WERI-Rb-1 (cell line): ENCODE results near the gene ADH6.

Source experiments
- DNase-seq: peaks from one replicate; pipeline ENCODE4 v3.0.0-alpha.2; 2020
- H3K27ac ChIP-seq: fragments of 250-450 bp; sonication (Bioruptor Pico); 2 replicates; pipeline ENCODE4 v1.5.1; 2020; ENCODE audit warnings: mild to moderate bottlenecking, moderate library complexity
- H3K27me3 ChIP-seq: fragments of 250-450 bp; sonication (Bioruptor Pico); 2 replicates; pipeline ENCODE4 v1.5.1; 2021; ENCODE audit warnings: mild to moderate bottlenecking, low read depth, moderate library complexity; ENCODE audit not compliant: insufficient read depth, severe bottlenecking
- H3K36me3 ChIP-seq: fragments of 250-450 bp; sonication (Bioruptor Pico); 2 replicates; pipeline ENCODE4 v1.5.1; 2020; ENCODE audit warnings: mild to moderate bottlenecking, moderate library complexity
- H3K4me3 ChIP-seq: 2 replicates; pipeline ENCODE4 v1.5.1; 2011; ENCODE audit warnings: low read depth, mild to moderate bottlenecking, control low read depth, low read length
- H3K9me3 ChIP-seq: fragments of 250-450 bp; sonication (Bioruptor Pico); 2 replicates; pipeline ENCODE4 v1.5.1; 2021; ENCODE audit warnings: mild to moderate bottlenecking, moderate library complexity; ENCODE audit not compliant: severe bottlenecking
- TF ChIP-seq, protein P1 (sequence below): IDR thresholded peaks from 2 replicates; pipeline ENCODE4 v1.5.1; 2011; ENCODE audit warnings: low read depth, mild to moderate bottlenecking, control low read depth, inconsistent platforms, low read length

Gene ADH6

DNA sequence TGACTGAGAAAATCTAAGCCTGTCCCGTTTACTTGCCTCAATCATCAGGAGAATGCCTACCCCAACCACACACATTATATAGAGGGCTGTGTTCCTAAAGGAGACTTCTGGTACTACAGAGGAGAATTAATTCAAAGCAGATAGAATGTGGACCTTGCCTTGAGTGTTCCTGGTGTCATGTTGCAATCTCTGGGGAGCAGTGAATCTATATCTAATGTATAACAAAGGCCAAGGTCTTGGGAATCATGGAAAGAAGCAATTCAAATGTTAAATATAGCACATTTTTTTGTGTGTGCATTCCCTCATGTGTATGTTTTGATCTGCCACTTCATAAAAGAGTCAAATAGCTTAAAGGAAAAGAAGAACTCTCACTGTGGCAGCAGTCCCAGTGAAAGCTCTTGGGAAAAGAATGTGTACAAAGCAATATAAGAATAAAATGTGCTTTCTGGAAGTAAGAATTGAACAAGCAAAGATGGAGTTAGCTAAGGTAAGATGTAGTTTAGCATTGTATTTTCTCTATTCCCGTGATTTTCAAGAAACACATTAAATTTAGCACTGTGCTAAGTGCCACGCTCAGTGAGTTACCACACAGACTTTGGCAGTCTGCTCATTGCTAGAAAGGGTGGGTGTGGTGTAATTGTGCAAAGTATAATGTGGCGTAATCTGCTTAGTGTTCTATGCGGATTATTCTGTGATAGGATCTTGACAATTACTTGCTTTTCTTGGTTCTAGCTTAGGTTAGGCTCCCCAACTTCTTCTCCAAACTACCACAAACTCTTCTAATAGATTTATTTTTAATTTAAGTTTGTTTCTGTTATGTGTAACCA lies 13.7 kb downstream of the ADH6 start:
- Histone ChIP-seq H3K36me3 (no peaks in the 10 kb centered on the region), H3K4me3 (no peak overlapping the region), H3K27me3 (no peaks in the 10 kb centered on the region), H3K9me3 (no peaks in the 10 kb centered on the region), H3K27ac (no peak overlapping the region)
- DNase-seq = peak; percentile 25
- TF ChIP-seq, protein P1, sequence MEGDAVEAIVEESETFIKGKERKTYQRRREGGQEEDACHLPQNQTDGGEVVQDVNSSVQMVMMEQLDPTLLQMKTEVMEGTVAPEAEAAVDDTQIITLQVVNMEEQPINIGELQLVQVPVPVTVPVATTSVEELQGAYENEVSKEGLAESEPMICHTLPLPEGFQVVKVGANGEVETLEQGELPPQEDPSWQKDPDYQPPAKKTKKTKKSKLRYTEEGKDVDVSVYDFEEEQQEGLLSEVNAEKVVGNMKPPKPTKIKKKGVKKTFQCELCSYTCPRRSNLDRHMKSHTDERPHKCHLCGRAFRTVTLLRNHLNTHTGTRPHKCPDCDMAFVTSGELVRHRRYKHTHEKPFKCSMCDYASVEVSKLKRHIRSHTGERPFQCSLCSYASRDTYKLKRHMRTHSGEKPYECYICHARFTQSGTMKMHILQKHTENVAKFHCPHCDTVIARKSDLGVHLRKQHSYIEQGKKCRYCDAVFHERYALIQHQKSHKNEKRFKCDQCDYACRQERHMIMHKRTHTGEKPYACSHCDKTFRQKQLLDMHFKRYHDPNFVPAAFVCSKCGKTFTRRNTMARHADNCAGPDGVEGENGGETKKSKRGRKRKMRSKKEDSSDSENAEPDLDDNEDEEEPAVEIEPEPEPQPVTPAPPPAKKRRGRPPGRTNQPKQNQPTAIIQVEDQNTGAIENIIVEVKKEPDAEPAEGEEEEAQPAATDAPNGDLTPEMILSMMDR = no peak

- H3K27ac ChIP-seq = no peak overlapping the region
Observed at GRCh38 chr4:99202536-99202935, 16.5 kb downstream of the ADH6 start.

DNA sequence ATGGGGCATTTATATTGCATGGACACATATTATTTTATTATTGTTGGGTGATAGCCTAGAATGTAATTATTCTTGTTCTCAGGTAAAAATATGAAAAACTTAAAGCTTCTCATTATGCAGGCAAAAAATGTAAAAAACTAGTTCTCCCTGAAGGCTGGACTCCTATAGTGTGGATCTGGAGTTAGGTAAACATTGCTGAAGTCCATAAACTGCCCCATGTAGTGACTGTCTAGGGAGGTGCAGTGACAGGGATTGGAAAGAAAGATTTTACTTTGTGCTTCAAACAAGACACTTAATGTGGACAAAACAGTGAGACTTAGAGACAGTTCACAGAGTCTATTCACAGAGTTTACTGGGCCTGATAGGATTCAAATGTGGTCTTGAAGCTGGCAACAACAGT lies 17.0 kb downstream of the ADH6 start:
- Histone ChIP-seq H3K36me3 (no peaks in the 10 kb centered on the region), H3K9me3 (no peaks in the 10 kb centered on the region), H3K27me3 (no peaks in the 10 kb centered on the region), H3K4me3 (no peak overlapping the region), H3K27ac (no peak overlapping the region)
- TF ChIP-seq, protein P1 = no peak
- DNase-seq = no peak

More at GRCh38 chr4:99202536-99202935, 16.5 kb downstream of the ADH6 start:
- H3K4me3 ChIP-seq = no peak overlapping the region
- H3K27me3 ChIP-seq = no peaks in the 10 kb centered on the region
- no peak for DNase-seq
- no peaks in the 10 kb centered on the region for H3K9me3 ChIP-seq
- TF ChIP-seq, protein P1 = no peak
- no peaks in the 10 kb centered on the region for H3K36me3 ChIP-seq

DNA sequence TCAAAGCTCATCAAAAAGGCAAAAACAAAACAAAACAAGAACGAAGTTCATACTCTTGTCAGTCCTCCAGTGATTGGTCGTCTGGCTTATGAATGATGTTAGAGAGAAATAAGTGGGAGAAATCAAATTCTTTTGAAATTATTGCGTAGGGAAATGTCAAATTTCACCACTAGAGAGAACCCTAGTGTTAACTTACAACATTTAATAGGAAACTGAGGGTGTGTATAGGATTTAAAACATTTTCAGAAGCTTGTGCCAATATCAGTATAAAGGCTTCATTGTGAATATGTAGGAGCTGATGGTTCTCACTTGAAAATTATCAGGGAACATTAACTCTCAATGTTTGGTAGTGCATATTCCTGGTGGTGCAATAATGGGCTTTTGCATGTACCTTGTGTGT lies 17.4 kb downstream of the ADH6 start:
- H3K27ac ChIP-seq = no peak overlapping the region
- DNase-seq = no peak
- TF ChIP-seq, protein P1 = no peak

DNA sequence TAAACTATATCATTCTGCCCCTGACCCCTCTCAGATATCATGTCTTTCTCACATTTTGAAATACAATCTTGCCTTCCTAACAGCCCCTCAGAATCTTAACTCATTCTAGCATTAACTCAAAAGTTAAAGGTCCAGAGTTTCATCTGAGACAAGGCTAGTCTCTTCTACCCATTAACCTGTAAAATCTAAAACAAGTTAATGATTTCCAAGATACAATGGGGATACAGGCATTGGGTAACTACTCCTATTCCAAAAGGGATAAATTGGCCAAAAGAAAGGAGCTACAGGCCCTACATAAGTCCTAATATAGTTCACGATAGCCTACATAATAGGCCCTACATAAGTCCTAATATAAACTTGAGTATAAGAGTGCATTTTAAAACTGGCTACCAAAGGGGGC lies 18.9 kb downstream of the ADH6 start:
- TF ChIP-seq, protein P1 = no peak
- H3K27ac ChIP-seq = no peak overlapping the region
- DNase-seq = no peak

More for the DNA sequence above, 17.4 kb downstream of the ADH6 start:
- Histone ChIP-seq H3K27me3 (no peaks in the 10 kb centered on the region), H3K9me3 (no peaks in the 10 kb centered on the region), H3K4me3 (no peak overlapping the region), H3K36me3 (no peaks in the 10 kb centered on the region)

More for the DNA sequence above, 18.9 kb downstream of the ADH6 start:
- no peaks in the 10 kb centered on the region for H3K36me3 ChIP-seq
- H3K27me3 ChIP-seq = no peaks in the 10 kb centered on the region
- H3K9me3 ChIP-seq = no peaks in the 10 kb centered on the region
- H3K4me3 ChIP-seq = no peak overlapping the region
